ENCODE measurements around the gene HSBP1.

DNA sequence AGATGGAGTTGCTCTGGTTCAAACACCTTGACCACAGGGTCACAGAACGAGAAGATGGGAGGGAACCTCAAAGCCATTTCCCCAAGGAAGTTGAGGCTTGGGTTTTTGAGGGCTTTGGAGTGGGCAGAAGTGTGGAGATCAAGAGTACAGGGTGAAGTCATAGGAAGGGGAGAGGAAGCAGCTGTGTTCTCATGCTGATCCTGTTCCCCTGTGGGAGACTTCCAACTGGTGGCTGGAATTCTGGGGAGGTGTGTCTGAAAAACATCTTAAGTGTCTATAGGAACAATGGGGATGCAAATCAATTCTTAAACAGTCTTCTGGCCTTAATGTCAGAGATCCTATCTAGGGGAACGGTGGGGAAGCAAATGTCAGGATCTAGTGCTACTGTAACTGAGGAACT lies 38.8 kb upstream of the HSBP1 start:
- TF ChIP-seq, protein P1, sequence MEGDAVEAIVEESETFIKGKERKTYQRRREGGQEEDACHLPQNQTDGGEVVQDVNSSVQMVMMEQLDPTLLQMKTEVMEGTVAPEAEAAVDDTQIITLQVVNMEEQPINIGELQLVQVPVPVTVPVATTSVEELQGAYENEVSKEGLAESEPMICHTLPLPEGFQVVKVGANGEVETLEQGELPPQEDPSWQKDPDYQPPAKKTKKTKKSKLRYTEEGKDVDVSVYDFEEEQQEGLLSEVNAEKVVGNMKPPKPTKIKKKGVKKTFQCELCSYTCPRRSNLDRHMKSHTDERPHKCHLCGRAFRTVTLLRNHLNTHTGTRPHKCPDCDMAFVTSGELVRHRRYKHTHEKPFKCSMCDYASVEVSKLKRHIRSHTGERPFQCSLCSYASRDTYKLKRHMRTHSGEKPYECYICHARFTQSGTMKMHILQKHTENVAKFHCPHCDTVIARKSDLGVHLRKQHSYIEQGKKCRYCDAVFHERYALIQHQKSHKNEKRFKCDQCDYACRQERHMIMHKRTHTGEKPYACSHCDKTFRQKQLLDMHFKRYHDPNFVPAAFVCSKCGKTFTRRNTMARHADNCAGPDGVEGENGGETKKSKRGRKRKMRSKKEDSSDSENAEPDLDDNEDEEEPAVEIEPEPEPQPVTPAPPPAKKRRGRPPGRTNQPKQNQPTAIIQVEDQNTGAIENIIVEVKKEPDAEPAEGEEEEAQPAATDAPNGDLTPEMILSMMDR (conservative IDR thresholded peaks at IDR 0.05; ENCODE audit: low read depth, low read length), result no peak
- no peak for TF ChIP-seq EZH2 (IDR thresholded peaks at IDR 0.05; ENCODE audit: low read length, unreplicated experiment)

All from PC-3 (cell line).